ENCODE measurements around the gene BFSP1. TPM values are rescaled to one million over a fixed set of nuclear protein-coding genes. Genes with fewer than 3 reads are reported as not detected.

BFSP1 gene
- polyA plus RNA-seq, 1 donor: 3.6 TPM

- DNase-seq: no peak
Observed at GRCh38 chr20:17522528-17522927, 8.7 kb downstream of the BFSP1 start.

GRCh38 chr20:17520583-17520982 is 10.6 kb downstream of the BFSP1 start:
- DNase-seq: no peak

GRCh38 chr20:17519606-17520285 is 11.4 kb downstream of the BFSP1 start:
- no peak for DNase-seq

GRCh38 chr20:17518339-17519052 is 12.7 kb downstream of the BFSP1 start:
- DNase-seq: no peak

- no peak for DNase-seq
Observed at GRCh38 chr20:17515053-17515452, 16.1 kb downstream of the BFSP1 start.

- no peak for DNase-seq
Observed at GRCh38 chr20:17513939-17514338, 17.2 kb downstream of the BFSP1 start.

GRCh38 chr20:17511401-17511800 is 19.8 kb downstream of the BFSP1 start:
- DNase-seq: no peak

- DNase-seq: no peak
Observed at GRCh38 chr20:17510548-17510947, 20.6 kb downstream of the BFSP1 start.

GRCh38 chr20:17508756-17509155 is 22.4 kb downstream of the BFSP1 start:
- DNase-seq: no peak

GRCh38 chr20:17507531-17507930 is 23.6 kb downstream of the BFSP1 start:
- no peak for DNase-seq

- no peak for DNase-seq
Observed at GRCh38 chr20:17507032-17507431, 24.1 kb downstream of the BFSP1 start.

- no peak for DNase-seq
Observed at GRCh38 chr20:17505636-17506517, 25.3 kb downstream of the BFSP1 start.

- peak; percentile 72 for DNase-seq
Observed at GRCh38 chr20:17504898-17505635, 26.1 kb downstream of the BFSP1 start.

GRCh38 chr20:17504066-17504897 is 26.9 kb downstream of the BFSP1 start:
- DNase-seq: no peak

GRCh38 chr20:17503301-17504065 is 27.7 kb downstream of the BFSP1 start:
- DNase-seq: no peak

GRCh38 chr20:17502105-17502504 is 29.1 kb downstream of the BFSP1 start:
- DNase-seq: no peak

GRCh38 chr20:17501701-17502100 is 29.5 kb downstream of the BFSP1 start:
- DNase-seq: no peak

- no peak for DNase-seq
Observed at GRCh38 chr20:17500826-17501225, 30.4 kb downstream of the BFSP1 start.

GRCh38 chr20:17500271-17500670 is 30.9 kb downstream of the BFSP1 start:
- DNase-seq: no peak

- DNase-seq: no peak
Observed at GRCh38 chr20:17499041-17499440, 32.1 kb downstream of the BFSP1 start.

Data from left kidney (tissue), 2 donors.